ENCODE measurements around the gene ADM2.

GRCh38 chr22:50447576-50448551, 33.5 kb upstream of the ADM2 start:
- TF ChIP-seq POLR2A (IDR thresholded peaks at IDR 0.05) (no peak), CTCF (IDR thresholded peaks at IDR 0.05) (no peak), POLR2AphosphoS5 (IDR thresholded peaks at IDR 0.05; ENCODE audit: insufficient read depth in 1 of 2, low read depth in 1 of 2) (no peak)

Data from vagina (tissue), 2 donors.